ENCODE data around the gene KIAA0753. TPM values are rescaled to one million over a fixed set of nuclear protein-coding genes. Genes with fewer than 3 reads are reported as not detected.

The KIAA0753 gene
- total RNA-seq, 4 donors from 2014 or later = 3.0 to 6.3 (median 3.6) TPM

DNA sequence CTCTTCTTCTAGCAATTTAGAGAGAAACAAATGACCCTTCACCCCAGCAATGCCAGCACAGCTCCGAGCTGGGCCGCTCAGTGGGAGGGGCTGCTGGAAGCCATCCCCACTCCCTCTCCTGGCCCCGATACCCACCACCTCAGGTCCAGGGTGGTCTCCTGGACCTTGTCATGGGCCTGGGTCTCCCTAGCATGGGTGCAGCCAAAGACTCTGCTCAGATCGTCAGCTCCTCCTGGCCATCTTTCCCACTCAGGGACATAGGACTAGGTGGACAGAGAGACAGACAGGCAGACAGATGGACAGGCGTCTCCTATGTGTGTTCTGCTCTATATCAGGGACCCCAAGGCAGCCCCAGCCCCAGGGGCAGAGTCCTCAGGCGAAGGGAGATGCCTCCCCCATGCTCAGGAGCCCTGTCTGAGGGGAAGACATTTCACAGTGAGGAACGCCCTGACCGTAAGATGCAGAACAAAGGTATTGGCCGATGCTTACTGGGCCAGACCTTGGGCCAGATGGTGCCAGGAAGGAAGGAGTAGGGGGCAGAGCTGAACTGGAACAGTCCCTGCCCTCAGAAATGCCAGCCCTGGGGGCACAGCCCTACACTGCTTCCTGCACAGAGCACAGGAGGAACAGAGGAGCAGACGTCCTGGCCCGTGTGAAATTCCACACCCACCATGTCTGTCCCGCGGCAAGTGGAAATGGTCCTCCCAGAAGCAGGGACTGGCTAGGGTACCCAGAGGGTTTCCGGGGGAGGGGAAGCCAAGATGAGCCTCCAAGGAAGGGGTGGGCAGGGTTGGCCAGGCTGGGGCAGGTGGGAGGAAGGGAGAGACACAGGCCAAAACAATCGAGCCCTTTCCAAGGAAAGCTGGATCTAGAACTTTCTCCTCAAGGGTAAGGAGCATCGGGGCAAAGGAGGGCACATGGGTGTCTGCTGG is 97.2 kb downstream of the KIAA0753 start:
- in situ Hi-C loops (cut with MboI; ENCODE audit: low sequenced_read_pairs in 4 of 4) = no loop called here
- Histone ChIP-seq H3K36me3 (no peaks in the 10 kb centered on the region), H3K9me3 (peaks cover 0 to 2% (median 0%) of the 10 kb centered on the region in 3 donors), H3K4me3 (no peak overlapping the region), H3K4me1 (no peaks in the 10 kb centered on the region), H3K27me3 (no peaks in the 10 kb centered on the region), H3K27ac (no peak overlapping the region)
- no peak for ATAC-seq
- intact Hi-C loops (cut with DNase I; ENCODE audit: low total_unique reads) = no loop called here
- DNase-seq = no peak
- TF ChIP-seq, protein P1, sequence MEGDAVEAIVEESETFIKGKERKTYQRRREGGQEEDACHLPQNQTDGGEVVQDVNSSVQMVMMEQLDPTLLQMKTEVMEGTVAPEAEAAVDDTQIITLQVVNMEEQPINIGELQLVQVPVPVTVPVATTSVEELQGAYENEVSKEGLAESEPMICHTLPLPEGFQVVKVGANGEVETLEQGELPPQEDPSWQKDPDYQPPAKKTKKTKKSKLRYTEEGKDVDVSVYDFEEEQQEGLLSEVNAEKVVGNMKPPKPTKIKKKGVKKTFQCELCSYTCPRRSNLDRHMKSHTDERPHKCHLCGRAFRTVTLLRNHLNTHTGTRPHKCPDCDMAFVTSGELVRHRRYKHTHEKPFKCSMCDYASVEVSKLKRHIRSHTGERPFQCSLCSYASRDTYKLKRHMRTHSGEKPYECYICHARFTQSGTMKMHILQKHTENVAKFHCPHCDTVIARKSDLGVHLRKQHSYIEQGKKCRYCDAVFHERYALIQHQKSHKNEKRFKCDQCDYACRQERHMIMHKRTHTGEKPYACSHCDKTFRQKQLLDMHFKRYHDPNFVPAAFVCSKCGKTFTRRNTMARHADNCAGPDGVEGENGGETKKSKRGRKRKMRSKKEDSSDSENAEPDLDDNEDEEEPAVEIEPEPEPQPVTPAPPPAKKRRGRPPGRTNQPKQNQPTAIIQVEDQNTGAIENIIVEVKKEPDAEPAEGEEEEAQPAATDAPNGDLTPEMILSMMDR (IDR thresholded peaks at IDR 0.05 in 4 of 5, conservative IDR thresholded peaks at IDR 0.05 in 1 of 5) = no peak
- no peak for TF ChIP-seq POLR2A (IDR thresholded peaks at IDR 0.05)

DNA sequence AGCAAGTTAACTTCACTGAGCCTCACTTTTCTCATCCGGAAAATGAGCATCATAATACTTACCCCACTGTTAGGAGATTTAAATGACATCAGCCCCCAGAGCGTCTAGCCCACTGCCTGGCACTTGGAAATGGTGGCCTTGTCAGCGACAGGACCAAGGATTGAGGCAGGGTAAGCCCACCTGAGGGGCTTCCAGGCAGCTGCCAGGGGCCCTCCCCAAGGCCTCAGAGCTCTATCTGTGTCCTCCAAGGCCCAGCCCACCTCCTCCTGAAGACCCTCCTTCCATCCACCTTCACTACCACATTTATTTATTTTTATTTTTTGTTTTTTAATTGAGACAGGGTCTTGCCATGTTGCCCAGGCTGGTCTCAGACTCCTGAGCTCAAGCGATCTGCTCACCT is 97.9 kb downstream of the KIAA0753 start:
- intact Hi-C loops (cut with DNase I; ENCODE audit: low total_unique reads) = no loop called here
- Histone ChIP-seq H3K36me3 (no peaks in the 10 kb centered on the region), H3K27me3 (no peaks in the 10 kb centered on the region), H3K4me3 (no peak overlapping the region), H3K9me3 (peaks cover 0 to 2% (median 0%) of the 10 kb centered on the region in 3 donors), H3K4me1 (no peaks in the 10 kb centered on the region), H3K27ac (no peak overlapping the region)
- DNase-seq (no peak), ATAC-seq (no peak)
- no peak for TF ChIP-seq POLR2A (IDR thresholded peaks at IDR 0.05)
- TF ChIP-seq, protein P1 (IDR thresholded peaks at IDR 0.05 in 4 of 5, conservative IDR thresholded peaks at IDR 0.05 in 1 of 5) = no peak
- in situ Hi-C loops (cut with MboI; ENCODE audit: low sequenced_read_pairs in 4 of 4) = no loop called here

DNA sequence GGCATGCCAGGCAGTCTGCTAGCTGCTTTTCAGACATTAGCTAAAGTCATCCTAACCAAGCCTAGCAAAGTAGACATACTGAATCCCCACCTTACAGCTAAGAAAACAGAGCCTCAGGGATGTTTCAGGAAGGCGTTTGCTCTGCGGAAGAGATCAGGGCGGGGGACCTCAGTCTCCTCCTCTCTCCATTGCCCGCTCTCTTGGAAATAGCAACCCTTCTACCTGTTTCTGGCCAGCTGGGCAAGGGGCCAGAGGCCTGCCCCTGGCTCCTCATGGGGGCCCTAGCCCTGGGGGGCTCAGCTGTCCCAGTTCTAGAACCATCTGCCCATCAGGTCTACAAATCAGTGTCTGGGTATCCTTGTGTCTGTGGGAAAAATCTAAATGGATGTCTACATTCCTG is 98.6 kb downstream of the KIAA0753 start:
- H3K36me3 ChIP-seq = no peaks in the 10 kb centered on the region
- H3K27me3 ChIP-seq = no peaks in the 10 kb centered on the region
- H3K27ac ChIP-seq = no peak overlapping the region
- TF ChIP-seq, protein P1 (IDR thresholded peaks at IDR 0.05 in 4 of 5, conservative IDR thresholded peaks at IDR 0.05 in 1 of 5) = no peak
- no peak for TF ChIP-seq POLR2A (IDR thresholded peaks at IDR 0.05)
- H3K9me3 ChIP-seq = peaks cover 0 to 2% (median 0%) of the 10 kb centered on the region in 3 donors
- no peak for ATAC-seq
- DNase-seq = no peak
- H3K4me1 ChIP-seq = no peaks in the 10 kb centered on the region
- H3K4me3 ChIP-seq = no peak overlapping the region
- intact Hi-C loops (cut with DNase I; ENCODE audit: low total_unique reads) (no loop called here), in situ Hi-C loops (cut with MboI; ENCODE audit: low sequenced_read_pairs in 4 of 4) (no loop called here)

DNA sequence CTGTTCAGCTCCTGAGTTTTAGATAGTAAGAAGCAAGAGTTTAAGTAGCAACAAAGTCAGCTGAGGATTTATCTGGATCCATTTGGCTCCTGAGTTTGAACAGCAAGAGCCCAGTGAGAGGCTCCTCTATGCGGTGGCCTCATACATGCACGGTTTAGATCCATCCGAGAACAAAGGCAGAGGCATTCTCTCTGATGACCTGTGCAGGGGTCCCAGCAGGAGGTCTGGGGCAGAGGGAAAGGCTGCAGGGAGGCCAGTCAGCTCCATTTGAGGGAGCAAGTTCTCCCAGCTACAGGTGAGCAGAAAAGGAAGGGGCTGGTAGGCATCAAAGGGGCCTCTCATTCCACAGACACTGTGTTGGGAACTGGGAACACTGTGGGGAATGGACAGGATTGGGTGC is 100.6 kb downstream of the KIAA0753 start:
- intact Hi-C loops (cut with DNase I; ENCODE audit: low total_unique reads) = no loop called here

More for the DNA sequence above, 100.6 kb downstream of the KIAA0753 start:
- no peak for DNase-seq
- peaks cover 0 to 2% (median 0%) of the 10 kb centered on the region in 3 donors for H3K9me3 ChIP-seq
- in situ Hi-C loops (cut with MboI; ENCODE audit: low sequenced_read_pairs in 4 of 4) = no loop called here
- no peaks in the 10 kb centered on the region for H3K27me3 ChIP-seq
- H3K27ac ChIP-seq = no peak overlapping the region
- no peaks in the 10 kb centered on the region for H3K4me1 ChIP-seq
- TF ChIP-seq, protein P1 (IDR thresholded peaks at IDR 0.05 in 4 of 5, conservative IDR thresholded peaks at IDR 0.05 in 1 of 5) = no peak
- no peak for TF ChIP-seq POLR2A (IDR thresholded peaks at IDR 0.05)
- ATAC-seq = no peak
- H3K4me3 ChIP-seq = no peak overlapping the region
- no peaks in the 10 kb centered on the region for H3K36me3 ChIP-seq
